Erythroblast (primary cell): Measurements from ENCODE around the gene KIRREL3.

Experiments used
- GATA1 ChIP-seq: IDR thresholded peaks from 2 replicates; pipeline ENCODE4 v1.6.1; 2011; ENCODE audit warnings: low read depth, mild to moderate bottlenecking, control low read depth, low read length, moderate library complexity
- POLR2A ChIP-seq: IDR thresholded peaks from 2 replicates; pipeline ENCODE4 v1.6.1; 2011; ENCODE audit warnings: mild to moderate bottlenecking, low read length

GRCh38 chr11:126808296-126808695 lies 192.3 kb downstream of the KIRREL3 start:
- TF ChIP-seq POLR2A (no peak), GATA1 (no peak)
